Measurements from ENCODE around the gene MICOS13. TPM values are rescaled to one million over a fixed set of nuclear protein-coding genes. Genes with fewer than 3 reads are reported as not detected.

MICOS13 gene
- total and polyA plus RNA-seq, 2 donors (not counting 3 experiments of a cell fraction or from before 2014, with no cell fraction given), result 55.3 to 86.1 TPM

GRCh38 chr19:5677580-5677979 lies 2.7 kb downstream of the MICOS13 start:
- DNase-seq (ENCODE audit: low read depth, low spot score), result no peak
- intact Hi-C loops (cut with micrococcal nuclease), result no loop called here
- BruUV-seq (replicated peaks), result no TSS peak
- H3K9me1 ChIP-seq (replicated peaks; ENCODE audit: control insufficient read depth, extremely low read depth, insufficient read depth, low read length), result no peaks in the 10 kb centered on the region
- H2AFZ ChIP-seq (ENCODE audit: low read depth, low read length), result no peak overlapping the region
- no peak overlapping the region for H3K4me3 ChIP-seq (replicated peaks in 1 of 3; ENCODE audit: insufficient read depth in 1 of 3, low read depth in 1 of 3, low read length in 3 of 3)
- H3K9me3 ChIP-seq (replicated peaks; ENCODE audit: control insufficient read depth, insufficient read depth, low read length), result no peaks in the 10 kb centered on the region
- peaks cover 9% of the 10 kb centered on the region for H3K79me2 ChIP-seq (ENCODE audit: control insufficient read depth, insufficient read depth, low read length)
- peaks cover 0 to 5% of the 10 kb centered on the region in 2 experiments for H3K36me3 ChIP-seq (ENCODE audit: control insufficient read depth in 2 of 2, extremely low read depth in 1 of 2, insufficient read depth in 2 of 2, low read length in 2 of 2)
- ChIA-PET CTCF (interaction anchor here (1.1 kb wide), 1 partner anchor 9 kb away, joined by 4 read pairs; no protein-coding TSS in a partner anchor), POLR2A (no interaction called here)
- no peak overlapping the region for H3K9ac ChIP-seq (replicated peaks; ENCODE audit: extremely low read depth, insufficient read depth, low read length)
- H3K4me1 ChIP-seq (ENCODE audit: control insufficient read depth, extremely low read depth, insufficient read depth, low read length), result peaks cover 10% of the 10 kb centered on the region
- dilution Hi-C loops (cut with MboI; ENCODE audit: extremely low pct_ligation_motif_present, low sequenced_read_pairs), result no loop called here
- H3K4me2 ChIP-seq (ENCODE audit: insufficient read depth, low read length), result no peak overlapping the region
- no peaks in the 10 kb centered on the region for H4K20me1 ChIP-seq (replicated peaks; ENCODE audit: control insufficient read depth, extremely low read depth, insufficient read depth, low read length)
- no peak for TF ChIP-seq FOS (IDR thresholded peaks at IDR 0.05; ENCODE audit: borderline replicate concordance, insufficient read depth, low read length)
- TF ChIP-seq MYC (IDR thresholded peaks at IDR 0.05; ENCODE audit: low read depth, low read length), result no peak
- TF ChIP-seq CTCF (IDR thresholded peaks at IDR 0.05; ENCODE audit: extremely low read depth in 1 of 2, insufficient read depth in 1 of 2, low read depth in 1 of 2, low read length in 2 of 2), result no peak
- no peak for TF ChIP-seq GATA2 (IDR thresholded peaks at IDR 0.05; ENCODE audit: insufficient read depth, insufficient read length, low read depth, low read length)
- no peak for TF ChIP-seq POLR2A (IDR thresholded peaks at IDR 0.05; ENCODE audit: low read depth, low read length)
- no peak for TF ChIP-seq MAX (IDR thresholded peaks at IDR 0.05; ENCODE audit: insufficient read depth, insufficient read length)
- TF ChIP-seq POLR2AphosphoS5 (IDR thresholded peaks at IDR 0.05; ENCODE audit: insufficient read depth, low read depth, low read length), result no peak
- no peak for TF ChIP-seq JUN (IDR thresholded peaks at IDR 0.05; ENCODE audit: borderline replicate concordance, insufficient read depth, insufficient read length, low read depth)
- no peak for TF ChIP-seq EZH2 (IDR thresholded peaks at IDR 0.05; ENCODE audit: borderline replicate concordance, low read depth, low read length, severe bottlenecking)
- no peak for FAIRE-seq
- H3K27me3 ChIP-seq (ENCODE audit: control insufficient read depth in 2 of 2, insufficient read depth in 2 of 2, low read length in 2 of 2), result no peaks in the 10 kb centered on the region
- H3K27ac ChIP-seq (ENCODE audit: insufficient read depth, low read depth, low read length), result no peak overlapping the region
